ENCODE results near the gene AUTS2. TPM values are rescaled to one million over a fixed set of nuclear protein-coding genes. Genes with fewer than 3 reads are reported as not detected.
"Not testable (repeated sequence)": the region's sequence is repeated elsewhere in the genome, so short reads cannot be mapped to it uniquely, and the experiment has no call there.

The AUTS2 gene
- total and polyA plus RNA-seq, 11 donors, result 3.4 to 14.0 (median 7.3) TPM

DNA sequence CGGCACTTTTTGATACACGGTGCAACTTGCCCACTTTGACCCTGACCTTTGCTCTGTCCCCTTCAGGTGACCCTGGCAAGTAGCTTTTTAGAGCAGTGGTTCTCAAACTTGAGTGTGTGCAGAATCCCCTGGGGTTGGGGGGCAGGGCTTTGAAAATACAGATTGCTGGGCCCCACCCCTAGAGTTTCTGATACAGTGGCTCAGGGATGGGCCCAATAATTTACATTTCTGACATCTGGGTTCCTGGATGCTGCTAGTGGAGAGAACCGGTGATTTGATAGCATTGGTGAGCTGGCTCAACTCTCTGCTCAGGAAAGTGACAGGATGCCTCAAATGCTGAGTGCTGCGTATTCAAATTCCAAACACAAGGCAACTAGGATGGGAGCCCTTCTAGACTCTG lies 995.9 kb downstream of the AUTS2 start:
- DNase-seq (no peak), ATAC-seq (no peak)
- intact Hi-C loops (cut with DNase I), result loop anchor here in 1 of 10 donors (10.0 kb wide), 1 partner anchor 1389 kb away; no protein-coding TSS in a partner anchor
- Histone ChIP-seq H3K36me3 (no peaks in the 10 kb centered on the region), H3K9me3 (no peaks in the 10 kb centered on the region), H3K27me3 (peaks cover 0 to 7% (median 0%) of the 10 kb centered on the region in 9 donors), H3K4me1 (peaks cover 0 to 9% (median 0%) of the 10 kb centered on the region in 12 donors), H3K4me3 (no peak overlapping the region), H3K27ac (no peak overlapping the region)
- TF ChIP-seq, protein P1, sequence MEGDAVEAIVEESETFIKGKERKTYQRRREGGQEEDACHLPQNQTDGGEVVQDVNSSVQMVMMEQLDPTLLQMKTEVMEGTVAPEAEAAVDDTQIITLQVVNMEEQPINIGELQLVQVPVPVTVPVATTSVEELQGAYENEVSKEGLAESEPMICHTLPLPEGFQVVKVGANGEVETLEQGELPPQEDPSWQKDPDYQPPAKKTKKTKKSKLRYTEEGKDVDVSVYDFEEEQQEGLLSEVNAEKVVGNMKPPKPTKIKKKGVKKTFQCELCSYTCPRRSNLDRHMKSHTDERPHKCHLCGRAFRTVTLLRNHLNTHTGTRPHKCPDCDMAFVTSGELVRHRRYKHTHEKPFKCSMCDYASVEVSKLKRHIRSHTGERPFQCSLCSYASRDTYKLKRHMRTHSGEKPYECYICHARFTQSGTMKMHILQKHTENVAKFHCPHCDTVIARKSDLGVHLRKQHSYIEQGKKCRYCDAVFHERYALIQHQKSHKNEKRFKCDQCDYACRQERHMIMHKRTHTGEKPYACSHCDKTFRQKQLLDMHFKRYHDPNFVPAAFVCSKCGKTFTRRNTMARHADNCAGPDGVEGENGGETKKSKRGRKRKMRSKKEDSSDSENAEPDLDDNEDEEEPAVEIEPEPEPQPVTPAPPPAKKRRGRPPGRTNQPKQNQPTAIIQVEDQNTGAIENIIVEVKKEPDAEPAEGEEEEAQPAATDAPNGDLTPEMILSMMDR (IDR thresholded peaks at IDR 0.05), result no peak
- no peak for TF ChIP-seq POLR2A (IDR thresholded peaks at IDR 0.05)
- 89 to 98% (median 93%) methylated on average over 4 of the region's 4 CpGs for WGBS, 4 donors

DNA sequence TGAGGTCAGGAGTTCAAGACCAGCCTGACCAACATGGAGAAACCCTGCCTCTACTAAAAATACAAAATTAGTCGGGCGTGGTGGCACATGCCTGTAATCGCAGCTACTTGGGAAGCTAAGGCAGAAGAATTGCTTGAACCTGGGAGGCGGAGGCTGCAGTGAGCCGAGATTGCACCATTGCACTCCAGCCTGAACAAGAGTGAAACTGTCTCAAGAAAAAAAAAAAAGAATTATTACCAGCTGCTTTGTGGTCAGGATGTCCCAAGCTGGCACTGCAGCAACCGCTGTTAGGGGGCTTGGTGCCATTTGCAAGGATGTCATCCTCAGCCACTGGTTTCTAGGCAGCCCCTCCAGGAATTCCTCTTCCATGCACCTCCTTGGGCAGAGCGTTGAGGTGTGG lies 996.6 kb downstream of the AUTS2 start:
- not testable (repeated sequence) for H3K4me1 ChIP-seq

DNA sequence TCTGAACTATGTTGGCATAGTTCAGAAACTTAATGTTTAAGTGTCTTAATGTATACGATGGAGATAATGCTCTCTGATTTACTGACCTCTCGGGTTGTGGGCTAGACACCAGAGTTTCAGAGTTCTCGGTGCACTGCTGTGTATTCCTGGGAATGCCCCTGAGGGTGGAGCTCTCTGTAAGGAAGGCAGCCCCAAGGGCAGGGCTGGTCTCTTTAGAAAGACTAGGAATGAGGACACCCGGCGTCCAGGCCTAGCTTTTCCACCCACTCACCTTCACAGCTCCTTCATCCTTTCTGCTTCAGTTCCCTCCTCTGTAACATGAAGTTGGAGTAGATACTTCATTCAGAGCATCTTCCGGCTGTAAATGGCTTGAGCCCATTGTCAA lies 997.1 kb downstream of the AUTS2 start:
- Histone ChIP-seq H3K4me3 (peak overlapping the region in 3 of 12 donors; percentile 38 to 49 (median 41)), H3K9me3 (peaks cover 0 to 2% (median 0%) of the 10 kb centered on the region in 12 donors), H3K36me3 (no peaks in the 10 kb centered on the region), H3K27me3 (peaks cover 0 to 7% (median 0%) of the 10 kb centered on the region in 9 donors), H3K4me1 (peaks cover 0 to 9% (median 0%) of the 10 kb centered on the region in 12 donors), H3K27ac (no peak overlapping the region)
- intact Hi-C loops (cut with DNase I), result loop anchor here in 1 of 10 donors (10.0 kb wide), 1 partner anchor 1391 kb away; no protein-coding TSS in a partner anchor
- TF ChIP-seq, protein P1 (IDR thresholded peaks at IDR 0.05), result no peak
- no peak for TF ChIP-seq POLR2A (IDR thresholded peaks at IDR 0.05)
- DNase-seq (no peak), ATAC-seq (no peak)
- WGBS, 4 donors, result 62 to 68% (median 66%) methylated on average over 4 to 6 of the region's 6 CpGs

More for the DNA sequence above, 996.6 kb downstream of the AUTS2 start:
- not testable (repeated sequence) for H3K27me3 ChIP-seq, H3K36me3 ChIP-seq, DNase-seq, ATAC-seq, H3K27ac ChIP-seq, H3K9me3 ChIP-seq, H3K4me3 ChIP-seq
- 94 to 97% (median 96%) methylated on average over 7 of the region's 7 CpGs for WGBS, 4 donors
- intact Hi-C loops (cut with DNase I), result loop anchor here in 1 of 10 donors (10.0 kb wide), 1 partner anchor 1390 kb away; no protein-coding TSS in a partner anchor

DNA sequence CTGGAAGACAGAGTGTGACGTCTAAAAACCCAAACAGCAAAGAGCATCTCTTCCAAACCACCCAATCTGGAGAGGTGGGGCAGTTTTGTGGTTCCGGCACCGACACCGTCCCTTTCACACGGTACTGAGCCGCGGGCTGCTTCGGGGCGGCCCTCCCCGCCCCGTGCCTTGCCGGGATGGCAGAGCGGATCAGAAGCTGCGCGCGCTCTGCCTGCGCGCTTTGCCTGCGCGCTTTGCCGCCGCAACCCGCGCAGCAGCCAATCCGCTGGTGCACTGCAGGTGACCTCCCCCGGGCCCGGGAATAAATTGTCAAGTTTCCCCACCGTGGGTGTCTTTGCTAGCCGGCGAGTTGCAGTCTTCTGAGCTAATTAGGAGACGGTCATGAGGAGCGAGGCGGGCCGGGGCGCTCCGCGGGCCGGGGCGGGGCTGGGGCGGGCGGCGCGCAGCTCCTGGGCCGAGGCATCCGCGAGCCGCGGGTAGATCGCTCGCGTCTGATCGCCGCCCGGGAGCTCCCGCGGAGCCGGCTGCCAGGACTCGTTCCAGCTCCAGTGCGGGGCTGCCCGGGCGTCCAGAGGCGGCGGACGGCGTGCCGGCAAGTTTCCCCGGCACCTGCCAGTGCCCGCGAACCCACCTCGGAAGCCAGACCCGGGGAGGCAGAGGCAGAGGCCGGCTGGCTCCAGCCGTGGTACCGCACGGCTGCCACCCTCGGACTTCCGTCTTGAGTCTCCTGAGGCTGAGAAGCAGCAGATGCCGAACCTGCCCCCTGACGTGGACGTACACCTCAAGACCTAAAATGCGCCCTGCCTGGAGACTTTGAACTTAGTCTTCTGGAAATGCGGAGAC lies 997.7 kb downstream of the AUTS2 start:
- Histone ChIP-seq H3K27ac (no peak overlapping the region), H3K9me3 (peaks cover 0 to 8% (median 0%) of the 10 kb centered on the region in 12 donors), H3K27me3 (peaks cover 0 to 7% (median 0%) of the 10 kb centered on the region in 9 donors), H3K4me3 (peak overlapping the region; percentile 7 to 49 (median 35)), H3K4me1 (peaks cover 0 to 9% (median 0%) of the 10 kb centered on the region in 12 donors), H3K36me3 (no peaks in the 10 kb centered on the region)
- intact Hi-C loops (cut with DNase I), result loop anchor here in 1 of 10 donors (10.0 kb wide), 1 partner anchor 1391 kb away; no protein-coding TSS in a partner anchor
- WGBS, 4 donors, result 10 to 22% (median 16%) methylated on average over 31 to 82 of the region's 82 CpGs
- peak in 1 of 5 donors; percentile 63 for DNase-seq
- no peak for TF ChIP-seq POLR2A (IDR thresholded peaks at IDR 0.05)
- TF ChIP-seq, protein P1 (IDR thresholded peaks at IDR 0.05), result no peak
- peak in 2 of 4 donors; percentile 59 to 76 for ATAC-seq
